ENCODE results near the gene CDH5.

DNA sequence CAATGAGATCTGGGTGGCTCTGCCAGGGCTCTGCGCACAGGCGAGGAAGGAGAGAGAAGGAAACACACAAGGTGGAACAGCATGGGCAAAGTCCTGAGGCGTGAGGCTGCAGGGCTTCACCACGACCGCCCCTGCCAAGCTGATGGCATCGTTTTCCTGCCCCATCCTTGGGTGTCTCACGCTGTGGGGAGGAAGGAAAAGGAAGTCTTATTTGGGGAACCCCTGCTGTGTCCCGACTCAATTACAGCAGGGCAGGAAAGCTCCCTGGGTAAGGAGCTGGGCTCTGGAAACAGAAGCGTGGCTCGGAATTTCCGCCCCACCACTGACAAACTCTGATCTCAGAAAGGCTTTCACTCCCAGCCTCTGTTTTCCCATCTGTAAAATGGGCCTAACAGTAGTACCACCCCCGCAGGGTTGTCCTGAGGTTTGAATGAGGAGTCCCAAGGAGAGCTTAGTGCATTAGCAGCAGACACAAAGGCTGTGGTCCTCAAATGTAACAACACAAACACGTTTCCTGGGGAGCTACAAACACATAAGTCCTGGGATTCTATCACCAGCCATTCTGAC is 3.2 kb upstream of the CDH5 start:
- TF ChIP-seq CEBPB (IDR thresholded peaks at IDR 0.05; ENCODE audit: low read depth, low read length) (no peak), SMC3 (IDR thresholded peaks at IDR 0.05; ENCODE audit: low read depth, low read length) (no peak)
- TF ChIP-seq, protein P1, sequence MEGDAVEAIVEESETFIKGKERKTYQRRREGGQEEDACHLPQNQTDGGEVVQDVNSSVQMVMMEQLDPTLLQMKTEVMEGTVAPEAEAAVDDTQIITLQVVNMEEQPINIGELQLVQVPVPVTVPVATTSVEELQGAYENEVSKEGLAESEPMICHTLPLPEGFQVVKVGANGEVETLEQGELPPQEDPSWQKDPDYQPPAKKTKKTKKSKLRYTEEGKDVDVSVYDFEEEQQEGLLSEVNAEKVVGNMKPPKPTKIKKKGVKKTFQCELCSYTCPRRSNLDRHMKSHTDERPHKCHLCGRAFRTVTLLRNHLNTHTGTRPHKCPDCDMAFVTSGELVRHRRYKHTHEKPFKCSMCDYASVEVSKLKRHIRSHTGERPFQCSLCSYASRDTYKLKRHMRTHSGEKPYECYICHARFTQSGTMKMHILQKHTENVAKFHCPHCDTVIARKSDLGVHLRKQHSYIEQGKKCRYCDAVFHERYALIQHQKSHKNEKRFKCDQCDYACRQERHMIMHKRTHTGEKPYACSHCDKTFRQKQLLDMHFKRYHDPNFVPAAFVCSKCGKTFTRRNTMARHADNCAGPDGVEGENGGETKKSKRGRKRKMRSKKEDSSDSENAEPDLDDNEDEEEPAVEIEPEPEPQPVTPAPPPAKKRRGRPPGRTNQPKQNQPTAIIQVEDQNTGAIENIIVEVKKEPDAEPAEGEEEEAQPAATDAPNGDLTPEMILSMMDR (conservative IDR thresholded peaks at IDR 0.05; ENCODE audit: low read depth, low read length), result no peak
- TF ChIP-seq, protein P2, sequence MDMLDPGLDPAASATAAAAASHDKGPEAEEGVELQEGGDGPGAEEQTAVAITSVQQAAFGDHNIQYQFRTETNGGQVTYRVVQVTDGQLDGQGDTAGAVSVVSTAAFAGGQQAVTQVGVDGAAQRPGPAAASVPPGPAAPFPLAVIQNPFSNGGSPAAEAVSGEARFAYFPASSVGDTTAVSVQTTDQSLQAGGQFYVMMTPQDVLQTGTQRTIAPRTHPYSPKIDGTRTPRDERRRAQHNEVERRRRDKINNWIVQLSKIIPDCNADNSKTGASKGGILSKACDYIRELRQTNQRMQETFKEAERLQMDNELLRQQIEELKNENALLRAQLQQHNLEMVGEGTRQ (IDR thresholded peaks at IDR 0.05; ENCODE audit: low read depth, low read length), result no peak

Data from IMR-90 (cell line).